Calu3 (cell line): ENCODE results near the gene STOX2. TPM values are rescaled to one million over a fixed set of nuclear protein-coding genes. Genes with fewer than 3 reads are reported as not detected.
"Not testable (repeated sequence)": the region's sequence is repeated elsewhere in the genome, so short reads cannot be mapped to it uniquely, and the experiment has no call there.

Experiments used
- BruUV-seq: library from RNA; stranded (reverse); fragments of 400-500 nt; replicated peaks from 2 replicates; lab custom pipeline; 2021; lab: Mats Ljungman, UMichigan
- CTCF ChIA-PET: fragments of 300-600 bp; sonication (Branson Sonifier 250); formaldehyde crosslinking; loops from one replicate; lab custom pipeline; 2022; ENCODE audit warnings: antibody characterized with exemption; lab: Charles Lee
- DNase-seq: peaks from one replicate; pipeline ENCODE4 v3.0.0; 2022
- H3K27ac Mint-ChIP-seq: one replicate; pipeline ENCODE4 v1.8.0; 2022; ENCODE audit warnings: mixed read lengths; ENCODE audit not compliant: unreplicated experiment
- H3K27me3 Mint-ChIP-seq: one replicate; pipeline ENCODE4 v1.8.0; 2022; ENCODE audit warnings: mixed read lengths; ENCODE audit not compliant: unreplicated experiment
- H3K36me3 Mint-ChIP-seq: one replicate; pipeline ENCODE4 v1.8.0; 2022; ENCODE audit warnings: mild to moderate bottlenecking, moderate library complexity, mixed read lengths; ENCODE audit not compliant: insufficient read depth, unreplicated experiment
- H3K4me1 Mint-ChIP-seq: one replicate; pipeline ENCODE4 v1.8.0; 2022; ENCODE audit warnings: mild to moderate bottlenecking, low read depth, mixed read lengths; ENCODE audit not compliant: unreplicated experiment
- H3K4me3 Mint-ChIP-seq: one replicate; pipeline ENCODE4 v1.8.0; 2022; ENCODE audit warnings: mild to moderate bottlenecking, low read depth, moderate library complexity, mixed read lengths; ENCODE audit not compliant: unreplicated experiment
- H3K9me3 Mint-ChIP-seq: one replicate; pipeline ENCODE4 v1.8.0; 2022; ENCODE audit warnings: low read depth, mixed read lengths; ENCODE audit not compliant: unreplicated experiment
- intact Hi-C: fragments of 100-400 bp; cut with micrococcal nuclease; formaldehyde crosslinking; loops from one replicate; pipeline ENCODE4 v1.10.0; 2022; ENCODE audit not compliant: unreplicated experiment
- total RNA-seq: library from RNA; stranded (reverse); gene quantifications from 2 replicates; pipeline ENCODE4 v1.2.3, GENCODE V29; 2022
- TF ChIP-seq, protein P1 (sequence below): fragments of 200-600 bp; IDR thresholded peaks from one replicate; pipeline ENCODE4 v1.8.0; 2022; ENCODE audit warnings: antibody characterized with exemption; ENCODE audit not compliant: unreplicated experiment

The STOX2 gene
- total RNA-seq, 1 experiment from 2014 or later = 10.0 TPM

DNA sequence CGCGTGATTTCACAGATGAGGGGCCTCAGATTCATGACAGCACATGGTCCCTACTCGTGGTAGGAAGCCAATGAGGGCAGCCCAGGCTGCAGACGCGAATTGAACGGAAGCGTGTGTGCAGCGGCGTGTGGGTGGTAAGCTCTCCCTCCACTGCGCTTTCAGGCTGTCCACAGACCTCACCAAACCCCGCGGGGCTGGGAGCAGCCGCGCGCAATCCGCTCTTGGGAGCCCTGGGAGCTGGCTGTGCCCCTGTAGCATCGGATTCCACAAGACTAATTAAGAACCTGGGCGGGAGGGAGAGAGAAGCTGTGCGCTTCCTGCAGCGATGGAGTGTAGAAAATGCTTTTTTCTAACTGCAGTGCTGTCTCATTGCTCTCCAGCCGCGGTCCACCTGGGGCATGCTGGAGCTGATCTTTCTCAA lies 134.9 kb downstream of the STOX2 start:
- CTCF ChIA-PET = no interaction called here
- DNase-seq = no peak
- H3K9me3 Mint-ChIP-seq = peaks cover 4% of the 10 kb centered on the region
- no peak overlapping the region for H3K4me3 Mint-ChIP-seq
- BruUV-seq = no TSS peak
- H3K36me3 Mint-ChIP-seq = no peaks in the 10 kb centered on the region
- no peak overlapping the region for H3K27ac Mint-ChIP-seq
- H3K4me1 Mint-ChIP-seq = no peaks in the 10 kb centered on the region
- H3K27me3 Mint-ChIP-seq = peaks cover 29% of the 10 kb centered on the region
- intact Hi-C loops = no loop called here
- TF ChIP-seq, protein P1, sequence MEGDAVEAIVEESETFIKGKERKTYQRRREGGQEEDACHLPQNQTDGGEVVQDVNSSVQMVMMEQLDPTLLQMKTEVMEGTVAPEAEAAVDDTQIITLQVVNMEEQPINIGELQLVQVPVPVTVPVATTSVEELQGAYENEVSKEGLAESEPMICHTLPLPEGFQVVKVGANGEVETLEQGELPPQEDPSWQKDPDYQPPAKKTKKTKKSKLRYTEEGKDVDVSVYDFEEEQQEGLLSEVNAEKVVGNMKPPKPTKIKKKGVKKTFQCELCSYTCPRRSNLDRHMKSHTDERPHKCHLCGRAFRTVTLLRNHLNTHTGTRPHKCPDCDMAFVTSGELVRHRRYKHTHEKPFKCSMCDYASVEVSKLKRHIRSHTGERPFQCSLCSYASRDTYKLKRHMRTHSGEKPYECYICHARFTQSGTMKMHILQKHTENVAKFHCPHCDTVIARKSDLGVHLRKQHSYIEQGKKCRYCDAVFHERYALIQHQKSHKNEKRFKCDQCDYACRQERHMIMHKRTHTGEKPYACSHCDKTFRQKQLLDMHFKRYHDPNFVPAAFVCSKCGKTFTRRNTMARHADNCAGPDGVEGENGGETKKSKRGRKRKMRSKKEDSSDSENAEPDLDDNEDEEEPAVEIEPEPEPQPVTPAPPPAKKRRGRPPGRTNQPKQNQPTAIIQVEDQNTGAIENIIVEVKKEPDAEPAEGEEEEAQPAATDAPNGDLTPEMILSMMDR = no peak

- Mint-ChIP-seq H3K4me1 (no peaks in the 10 kb centered on the region), H3K36me3 (no peaks in the 10 kb centered on the region), H3K4me3 (no peak overlapping the region), H3K9me3 (peaks cover 4% of the 10 kb centered on the region), H3K27ac (no peak overlapping the region), H3K27me3 (peaks cover 29% of the 10 kb centered on the region)
- TF ChIP-seq, protein P1 = no peak
- no TSS peak for BruUV-seq
- CTCF ChIA-PET = no interaction called here
- intact Hi-C loops = no loop called here
- no peak for DNase-seq
Observed at GRCh38 chr4:184041156-184041555, 136.0 kb downstream of the STOX2 start.

DNA sequence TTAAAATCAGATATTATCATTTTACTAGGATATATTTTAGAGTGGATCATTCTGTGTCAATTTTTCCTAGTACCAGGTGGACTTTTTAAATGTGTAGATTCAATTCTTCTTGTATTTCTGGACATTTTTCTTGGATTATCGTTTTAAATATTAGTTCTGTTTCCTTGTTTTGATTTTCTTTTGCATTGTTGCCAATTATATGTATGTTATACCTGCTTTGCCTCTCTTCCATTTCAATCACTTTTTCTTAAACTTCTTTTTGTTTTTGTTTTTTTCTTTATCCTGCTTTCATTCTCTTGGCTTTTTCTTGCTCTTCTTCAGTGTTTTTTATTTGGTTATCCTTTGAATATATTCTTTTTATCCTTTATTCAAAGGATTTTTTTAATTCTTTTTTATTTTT lies 141.0 kb downstream of the STOX2 start:
- CTCF ChIA-PET = no interaction called here
- Mint-ChIP-seq H3K4me3 (no peak overlapping the region), H3K9me3 (peaks cover 8% of the 10 kb centered on the region), H3K4me1 (no peaks in the 10 kb centered on the region), H3K36me3 (no peaks in the 10 kb centered on the region), H3K27ac (no peak overlapping the region), H3K27me3 (peaks cover 19% of the 10 kb centered on the region)
- intact Hi-C loops = no loop called here
- TF ChIP-seq, protein P1 = no peak
- DNase-seq = no peak
- BruUV-seq = no TSS peak

DNA sequence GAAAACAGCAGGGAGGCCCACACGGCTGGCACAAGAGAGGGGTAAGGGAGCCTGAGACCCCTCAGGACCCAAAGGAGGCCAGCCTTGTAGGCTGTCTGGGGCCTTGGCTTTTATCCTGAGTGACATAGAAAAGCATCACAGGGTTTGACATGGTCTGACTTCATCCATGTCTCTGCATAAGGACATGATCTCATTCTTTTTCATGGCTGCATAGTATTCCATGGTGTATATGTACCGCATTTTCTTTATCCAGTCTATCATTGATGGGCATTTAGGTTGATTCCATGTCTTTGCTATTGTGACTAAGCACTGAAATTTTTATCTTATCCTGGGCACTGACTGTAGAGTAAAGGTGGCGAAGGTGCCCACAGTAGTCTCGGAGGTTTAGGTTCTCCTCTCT lies 146.2 kb downstream of the STOX2 start:
- BruUV-seq, H3K4me3 Mint-ChIP-seq, CTCF ChIA-PET, H3K27ac Mint-ChIP-seq, DNase-seq, intact Hi-C loops, H3K9me3 Mint-ChIP-seq, H3K4me1 Mint-ChIP-seq, H3K36me3 Mint-ChIP-seq, H3K27me3 Mint-ChIP-seq: not testable (repeated sequence)

DNA sequence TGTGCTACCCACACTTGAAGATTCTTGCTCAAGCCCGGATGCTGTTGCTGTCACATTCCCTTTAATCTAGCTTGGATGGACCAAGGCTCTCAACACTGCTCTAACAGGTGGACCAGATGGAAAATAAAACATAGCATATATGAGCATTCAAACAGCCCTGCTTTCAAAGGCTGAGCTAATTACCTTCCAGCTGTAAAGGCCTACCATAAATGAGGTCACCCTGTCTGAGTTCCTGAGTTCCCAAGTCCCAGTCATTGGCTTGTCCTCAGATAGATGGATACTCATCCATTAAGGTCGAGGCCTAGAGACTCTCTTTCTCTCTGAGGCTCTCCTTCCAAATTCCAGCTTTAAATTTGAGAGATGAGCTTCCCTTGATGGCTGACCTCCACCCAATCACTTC lies 147.5 kb downstream of the STOX2 start:
- no peaks in the 10 kb centered on the region for H3K9me3 Mint-ChIP-seq
- no peaks in the 10 kb centered on the region for H3K4me1 Mint-ChIP-seq
- intact Hi-C loops = no loop called here
- DNase-seq = no peak
- CTCF ChIA-PET = no interaction called here
- no peak overlapping the region for H3K27ac Mint-ChIP-seq
- BruUV-seq = no TSS peak
- no peaks in the 10 kb centered on the region for H3K36me3 Mint-ChIP-seq
- TF ChIP-seq, protein P1 = no peak
- H3K4me3 Mint-ChIP-seq = no peak overlapping the region
- H3K27me3 Mint-ChIP-seq = no peaks in the 10 kb centered on the region
